COLO829 (cell line): ENCODE measurements around the gene TSFM.

Experiments used
- DNase-seq: peaks from one replicate; pipeline ENCODE4 v3.0.0; 2012; ENCODE audit warnings: low spot score

TSFM gene

DNA sequence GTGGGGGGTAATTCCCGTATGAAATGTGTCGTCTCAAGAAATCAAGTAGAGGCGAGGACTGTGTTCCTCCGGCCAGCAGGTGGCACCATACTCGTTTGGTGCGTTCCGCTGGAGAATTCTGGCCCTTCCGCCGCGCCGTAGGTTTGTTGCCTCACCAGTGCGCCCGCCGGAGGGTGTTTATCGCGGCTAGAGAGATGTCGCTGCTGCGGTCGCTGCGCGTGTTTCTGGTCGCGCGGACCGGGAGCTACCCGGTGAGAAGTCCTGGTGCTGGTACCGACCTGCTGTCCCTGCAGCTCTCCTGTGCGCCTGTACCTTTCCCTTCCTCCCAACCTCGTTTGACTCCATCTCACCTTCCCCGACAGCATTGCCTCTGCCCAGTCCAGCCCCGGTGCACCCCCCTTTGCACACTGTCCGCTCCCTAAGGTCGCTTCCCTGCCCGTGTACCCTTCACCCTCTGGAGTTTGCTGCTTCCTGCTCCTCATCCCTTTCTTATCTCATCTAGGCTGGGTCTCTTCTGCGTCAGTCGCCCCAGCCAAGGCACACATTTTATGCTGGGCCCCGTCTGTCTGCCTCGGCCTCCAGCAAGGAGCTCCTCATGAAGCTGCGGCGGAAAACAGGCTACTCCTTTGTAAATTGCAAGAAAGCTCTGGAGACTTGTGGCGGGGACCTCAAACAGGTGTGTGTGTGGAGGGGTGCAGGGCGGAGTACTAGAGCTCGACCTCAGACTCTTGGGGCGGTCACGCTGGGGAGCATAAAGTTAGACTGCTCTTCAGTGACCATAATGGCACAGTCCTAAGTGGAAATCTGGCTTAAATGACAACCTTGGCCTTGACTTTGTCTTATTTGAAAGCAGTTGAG is at the start of gene TSFM:
TSFM (plus strand) TSS at position 180 of the 858 bp plus-strand sequence; CDS start at position 195, 15 bp downstream.
- DNase-seq: peak; percentile 79

DNA sequence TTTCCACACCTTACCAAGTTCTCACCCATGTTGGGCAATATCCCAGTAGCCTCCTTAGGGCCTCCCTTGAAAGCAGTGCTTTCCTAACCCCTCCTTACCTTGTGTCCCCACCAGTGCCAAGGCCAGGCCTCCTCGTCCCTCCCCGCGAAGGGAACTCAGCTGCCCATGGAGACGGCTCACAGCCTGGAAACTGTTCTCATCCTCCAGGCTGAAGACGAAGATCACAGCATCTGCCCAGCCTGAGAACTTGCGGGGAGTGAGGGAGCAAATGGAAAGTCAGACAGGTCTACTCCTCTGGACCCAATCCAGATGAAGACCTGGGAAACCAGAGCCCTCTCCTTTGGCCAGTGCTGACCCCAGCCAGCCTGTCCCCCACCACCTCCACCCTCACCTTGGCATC is 48.7 kb upstream of the TSFM start:
- DNase-seq: no peak

DNA sequence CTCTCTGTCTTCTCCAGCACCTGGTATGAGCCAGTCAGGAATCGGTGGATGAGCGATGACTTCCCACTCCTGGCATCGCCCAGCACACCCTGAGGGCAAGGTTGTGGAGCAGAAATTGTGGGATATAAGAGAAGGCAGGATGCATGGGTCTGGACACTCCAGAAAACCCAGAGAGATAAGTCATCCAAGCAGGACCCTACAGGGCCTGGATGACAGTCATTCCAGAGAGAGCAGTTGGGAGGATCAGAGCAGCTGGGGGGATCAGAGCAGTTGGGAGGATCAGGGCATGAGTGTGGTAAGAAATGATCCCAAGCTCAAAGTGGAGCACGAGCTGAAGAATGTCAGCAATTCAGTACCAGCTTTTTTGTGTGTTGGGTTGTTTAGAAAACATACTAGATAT is 48.0 kb upstream of the TSFM start:
- no peak for DNase-seq

DNA sequence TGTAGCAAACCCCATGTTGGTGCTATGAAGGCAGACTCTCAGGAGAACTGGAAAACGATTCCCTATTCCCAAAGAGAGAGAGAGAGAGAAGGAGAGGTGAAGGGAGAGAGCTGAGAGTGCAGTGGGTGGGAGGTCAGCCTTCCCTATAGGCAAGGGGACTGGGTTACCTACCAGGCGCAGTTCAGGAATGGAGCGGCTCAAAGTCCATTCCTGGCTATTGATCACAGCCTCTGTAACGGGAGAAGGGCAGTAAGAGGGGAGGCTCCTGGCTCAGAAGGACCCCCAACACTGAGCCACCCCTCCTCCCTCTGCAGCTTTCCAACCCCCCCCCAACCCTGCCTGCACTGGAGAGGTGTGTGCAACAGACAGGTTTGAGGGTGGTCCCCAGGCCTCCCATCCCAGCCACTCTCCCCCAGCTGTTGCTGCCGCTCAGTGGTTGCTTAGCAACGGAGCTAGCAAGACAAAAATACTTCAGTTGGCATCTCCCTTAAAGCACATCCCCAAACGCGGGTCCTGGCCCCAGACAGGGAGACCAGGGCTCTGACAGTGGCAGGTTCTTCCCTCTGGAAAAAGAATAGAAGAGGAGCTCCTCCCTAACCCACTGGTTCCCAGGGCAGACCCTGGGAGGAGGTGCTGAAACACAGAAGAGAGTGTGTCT is 47.3 kb upstream of the TSFM start:
- DNase-seq: no peak

DNA sequence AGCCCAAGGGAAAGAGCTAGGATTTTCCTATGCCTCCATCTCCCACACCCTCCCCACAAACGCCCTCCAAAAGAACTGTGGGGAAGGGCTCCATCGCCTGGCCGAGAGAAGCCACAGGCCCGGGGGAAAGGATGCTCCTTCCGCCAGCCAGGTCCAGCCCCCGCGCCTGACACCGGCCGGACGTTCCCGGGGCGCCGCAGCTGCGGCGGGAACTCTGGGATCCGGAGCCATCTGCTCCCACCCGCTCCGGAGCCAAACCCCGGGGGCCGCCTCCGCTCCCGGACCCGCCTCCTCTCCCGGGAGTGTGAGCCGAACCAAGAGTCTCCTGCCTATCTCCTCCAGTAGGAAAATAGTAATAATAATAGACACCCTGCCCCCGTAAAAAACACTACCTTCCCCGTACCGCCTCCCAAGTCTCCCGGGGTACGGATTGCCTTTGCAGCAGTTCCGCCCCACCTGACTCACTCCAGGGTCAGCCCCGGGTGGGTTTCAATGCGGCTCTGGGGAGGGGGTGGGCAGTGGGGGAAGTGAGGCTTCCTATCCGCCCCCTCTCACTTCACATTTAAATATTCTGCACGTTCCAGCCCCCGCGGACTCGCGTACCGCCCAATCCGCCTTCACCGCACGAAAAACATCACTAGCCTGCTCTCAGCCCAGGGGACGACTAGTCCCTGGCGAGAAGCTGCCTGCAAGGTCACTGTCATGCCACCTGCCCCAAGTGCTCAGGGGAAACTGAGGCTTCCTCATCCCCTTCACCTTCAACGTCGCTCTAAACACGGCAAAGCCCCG is 46.4 kb upstream of the TSFM start:
- DNase-seq: peak; percentile 57

DNA sequence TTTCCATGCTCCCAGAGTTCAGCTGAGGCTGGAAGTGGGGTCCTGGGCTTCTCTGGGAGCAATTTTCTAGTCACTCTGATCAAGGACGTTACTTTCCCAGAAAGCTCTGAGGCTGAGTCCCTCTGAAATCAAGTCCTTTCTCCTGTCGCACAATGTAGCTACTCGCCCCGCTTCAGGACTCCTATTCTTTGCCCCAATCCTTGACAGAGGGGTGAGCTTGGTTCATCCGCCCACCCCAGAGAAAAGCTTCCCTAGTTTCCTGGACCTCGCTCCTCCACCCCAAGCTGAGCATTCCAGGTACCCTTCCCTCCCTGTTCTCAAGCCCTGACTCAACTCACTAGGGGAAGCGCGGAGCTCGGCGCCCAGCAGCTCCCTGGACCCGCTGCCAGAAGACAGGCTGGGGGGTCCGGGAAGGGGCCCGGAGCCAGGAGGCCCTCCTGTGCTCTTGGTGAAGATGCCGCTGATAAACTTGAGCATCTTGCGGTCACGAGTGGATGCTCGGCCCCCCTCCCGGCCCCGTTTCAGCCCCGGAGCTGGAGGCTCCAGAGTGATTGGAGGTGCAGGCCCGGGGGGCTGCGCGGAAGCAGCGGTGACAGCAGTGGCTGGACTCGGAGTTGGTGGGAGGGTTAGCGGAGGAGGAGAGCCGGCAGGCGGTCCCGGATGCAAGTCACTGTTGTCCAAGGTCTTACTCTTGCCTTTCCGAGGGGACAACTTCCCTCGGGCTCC is 45.7 kb upstream of the TSFM start:
- no peak for DNase-seq

DNA sequence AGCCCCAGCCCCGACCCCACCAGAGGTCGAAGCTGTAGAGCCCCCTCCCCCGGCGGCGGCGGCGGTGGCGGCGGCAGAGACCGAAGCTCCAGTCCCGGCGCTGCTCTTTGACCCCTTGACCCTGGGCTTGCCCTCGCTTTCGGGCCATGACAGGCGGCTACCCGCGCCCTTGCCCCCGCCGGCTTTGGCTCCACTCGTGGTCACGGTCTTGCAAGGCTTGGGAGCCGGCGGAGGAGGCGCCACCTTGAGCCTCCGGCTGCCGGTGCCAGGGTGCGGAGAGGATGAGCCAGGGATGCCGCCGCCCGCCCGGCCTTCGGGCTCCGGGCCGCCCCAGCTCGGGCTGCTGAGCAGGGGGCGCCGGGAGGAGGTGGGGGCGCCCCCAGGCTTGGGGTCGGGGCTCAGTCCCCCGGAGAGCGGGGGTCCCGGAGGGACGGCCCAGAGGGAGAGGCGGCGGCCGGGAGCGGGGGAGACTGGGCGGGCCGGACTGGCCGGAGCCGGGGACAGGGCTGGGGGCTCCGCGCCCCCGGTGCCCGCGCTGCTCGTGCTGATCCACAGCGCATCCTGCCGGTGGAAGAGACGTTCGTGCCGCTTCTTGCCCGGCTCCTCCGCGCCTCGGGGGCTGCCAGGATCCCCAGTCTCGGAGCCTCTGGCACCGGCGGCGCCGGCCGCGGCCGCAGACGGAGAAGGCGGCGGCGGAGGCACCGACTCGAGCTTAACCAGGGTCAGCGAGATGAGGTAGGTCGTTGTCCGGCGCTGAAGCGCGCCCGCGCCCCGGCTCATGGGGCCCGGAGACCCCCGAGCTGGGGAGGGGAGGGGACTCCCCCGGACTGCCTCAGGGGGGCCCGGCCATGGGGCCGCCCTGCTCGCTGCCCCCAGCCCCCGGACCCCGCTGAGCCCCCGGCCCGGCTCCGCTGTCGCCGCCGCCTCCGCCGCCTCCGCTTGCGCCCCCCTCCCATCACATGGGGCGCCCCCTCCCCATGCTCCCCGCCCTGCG is 44.8 kb upstream of the TSFM start:
- DNase-seq: no peak

DNA sequence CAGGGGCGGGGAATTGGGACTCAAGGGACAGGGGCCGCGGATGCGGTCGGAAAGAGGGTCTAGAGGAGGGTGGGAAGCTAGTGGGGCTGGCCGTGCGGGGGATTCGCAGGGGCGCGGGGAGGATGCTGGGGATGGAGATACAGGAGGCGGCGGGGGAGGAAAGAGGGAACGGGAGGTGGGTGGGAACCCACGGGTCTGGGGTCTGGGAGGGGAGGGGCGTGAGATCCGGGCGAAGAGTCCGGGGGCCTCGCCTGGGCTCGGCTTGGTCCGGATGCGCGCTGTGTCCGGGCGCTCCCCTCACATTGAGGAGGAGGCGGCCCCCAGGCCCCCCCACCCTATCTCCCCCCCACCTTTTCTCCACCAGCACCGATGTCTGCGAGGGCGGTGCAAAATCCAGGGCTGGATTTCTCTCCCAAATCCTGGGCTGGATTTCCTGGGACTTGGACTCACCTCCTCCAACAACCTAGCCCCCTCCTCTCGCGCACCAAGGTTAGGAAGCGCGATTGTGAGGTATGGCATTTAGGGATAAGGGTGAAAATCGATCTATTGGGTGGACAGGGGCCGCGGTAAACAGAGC is 43.8 kb upstream of the TSFM start, which contains the start of gene AGAP2:
AGAP2 (minus strand) TSS at position 82 of the 577 bp plus-strand sequence. CDS start 496 bp downstream, outside the sequence.
- DNase-seq: no peak

DNA sequence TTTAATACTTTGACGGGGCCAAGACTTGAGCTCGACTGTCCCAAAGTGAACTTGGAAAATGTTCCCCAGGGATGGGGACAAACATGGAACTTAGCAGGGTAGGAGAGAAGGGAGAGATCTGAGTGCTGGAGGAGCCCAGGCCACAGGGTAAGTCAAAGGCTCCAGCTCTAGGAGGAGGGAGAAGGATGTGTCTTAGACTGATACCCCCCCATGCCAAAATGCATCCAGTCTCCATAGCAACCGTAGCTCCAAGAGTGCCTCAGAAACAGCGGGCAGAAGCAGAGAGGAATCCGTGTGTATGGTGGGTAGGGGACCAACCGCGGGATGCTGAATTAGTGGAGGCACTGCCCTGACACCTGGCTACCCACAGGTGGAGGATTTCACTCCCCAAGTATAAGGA is 43.2 kb upstream of the TSFM start:
- no peak for DNase-seq

DNA sequence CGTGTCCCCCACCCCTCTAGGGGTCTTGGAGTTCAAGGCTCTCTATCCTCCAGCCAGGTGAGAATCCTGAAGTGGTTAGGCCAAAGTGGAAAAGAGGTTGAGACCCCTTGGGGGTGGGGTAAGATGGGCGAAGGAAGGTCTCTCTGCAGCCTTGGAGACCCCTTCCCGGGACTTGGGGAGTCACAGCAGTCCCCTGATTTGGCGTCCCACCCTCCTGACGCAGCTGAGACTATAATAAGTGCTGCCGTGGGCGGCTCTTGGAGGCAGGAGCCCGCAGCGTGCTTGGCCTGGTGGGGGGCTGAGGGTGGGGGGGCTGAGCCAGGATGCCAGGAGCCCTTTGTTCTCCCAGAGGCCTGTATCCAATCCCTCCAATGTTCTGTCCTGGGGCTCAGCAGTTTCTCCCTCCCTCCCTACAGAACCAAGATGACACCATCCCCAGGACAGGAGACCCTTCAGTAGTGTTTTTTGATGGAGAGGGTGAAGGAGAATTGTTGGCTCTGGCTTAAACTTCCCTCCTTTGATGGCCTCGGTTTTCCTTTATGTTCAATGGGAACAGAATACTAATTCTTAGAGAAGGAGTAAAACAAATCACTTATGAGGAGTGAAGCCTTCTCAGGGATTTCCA is 42.6 kb upstream of the TSFM start:
- DNase-seq: no peak

DNA sequence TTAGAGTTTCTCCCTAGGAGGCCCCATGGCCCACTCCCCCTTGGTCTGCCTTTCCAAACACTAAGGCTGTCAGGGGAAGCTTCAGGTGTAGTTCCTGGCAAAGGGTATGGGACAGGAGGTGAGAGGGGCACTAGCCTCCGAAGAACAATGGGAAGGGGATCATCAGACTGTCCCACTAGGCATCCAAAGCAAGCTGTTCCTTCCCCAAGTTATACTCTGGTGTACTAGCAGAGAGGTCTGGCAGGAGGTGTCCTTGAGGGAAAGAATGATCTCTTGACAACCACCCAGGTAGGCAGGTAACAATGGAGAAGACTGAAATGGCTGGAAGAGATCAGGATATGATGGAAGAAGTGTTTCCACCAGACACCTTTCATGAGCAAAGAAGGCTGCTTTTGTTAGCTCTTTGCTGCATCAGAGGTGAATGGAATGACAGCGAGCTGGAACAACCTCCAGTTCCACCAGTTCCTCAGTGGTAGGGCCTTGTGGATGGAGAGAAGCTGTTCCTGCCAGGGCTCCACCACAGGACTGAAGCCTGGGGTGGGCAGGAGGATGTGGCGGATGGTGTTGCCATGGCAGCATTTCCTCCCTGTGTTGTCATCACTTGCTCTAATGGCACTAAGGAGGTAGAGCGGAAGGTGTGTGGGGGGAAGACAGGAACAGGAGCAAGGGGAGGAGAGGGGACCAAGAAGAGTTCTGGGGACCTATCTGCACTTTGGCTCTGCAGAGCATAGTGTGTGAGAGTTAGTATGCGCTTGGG is 41.8 kb upstream of the TSFM start:
- DNase-seq: no peak

DNA sequence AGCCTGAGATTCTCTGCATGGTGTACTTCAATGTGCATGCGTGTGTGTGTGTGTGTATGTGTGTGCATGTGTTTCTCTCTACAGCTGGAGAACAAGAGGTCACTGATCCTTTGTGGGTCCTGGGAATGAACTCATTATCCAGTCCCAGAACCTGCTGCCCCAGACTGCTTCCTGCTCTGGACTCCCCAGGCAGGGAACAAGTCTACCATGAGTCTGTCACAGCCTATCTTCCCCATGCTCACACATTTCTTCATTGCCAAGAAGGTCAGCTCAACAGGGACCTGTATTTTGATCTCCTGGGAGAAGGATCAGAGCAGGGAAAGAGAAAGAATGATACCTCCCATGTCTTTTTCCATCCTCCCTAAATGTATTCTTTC is 41.2 kb upstream of the TSFM start:
- no peak for DNase-seq

DNA sequence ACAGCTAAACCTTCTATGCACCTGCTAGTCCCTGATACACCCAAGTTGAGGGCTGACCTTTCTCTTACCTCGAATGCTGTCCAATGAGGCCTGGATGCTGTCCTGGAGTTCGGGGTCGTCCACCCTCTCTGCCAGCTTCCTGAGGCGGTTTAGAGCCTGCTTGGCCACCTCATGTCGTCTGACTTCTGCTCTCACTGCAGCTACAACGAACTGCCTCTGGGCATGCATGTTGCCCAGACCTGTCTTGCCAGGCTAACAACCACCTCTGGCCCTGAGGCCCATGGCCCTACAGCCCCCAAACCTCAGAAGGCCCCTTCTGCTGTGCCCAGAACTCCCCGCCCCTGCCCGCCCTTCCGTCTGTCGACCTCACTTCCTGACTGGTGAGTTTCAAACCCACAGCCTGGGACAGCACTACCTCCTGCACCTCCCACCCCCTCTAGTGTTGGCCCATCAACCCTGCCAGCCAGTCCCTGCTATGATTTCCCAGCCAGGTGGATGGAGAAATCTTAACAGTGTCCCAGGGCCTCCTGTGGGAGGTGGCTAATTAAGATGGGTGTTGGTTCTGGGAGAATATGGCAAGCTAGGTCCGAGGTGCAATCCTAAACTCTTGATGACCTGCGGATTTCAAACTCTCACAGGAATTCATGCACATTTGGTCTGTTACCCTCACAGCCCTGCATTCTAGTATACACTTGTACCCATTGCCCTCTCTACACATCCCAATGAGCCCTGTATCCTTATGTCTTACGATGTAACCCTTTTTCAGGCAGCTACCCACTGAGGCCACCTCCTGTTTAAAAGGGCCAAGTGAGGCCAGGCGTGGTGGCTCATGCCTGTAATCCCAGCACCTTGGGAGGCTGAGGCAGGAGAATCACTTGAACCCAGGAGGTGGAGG is 40.5 kb upstream of the TSFM start:
- DNase-seq: no peak

DNA sequence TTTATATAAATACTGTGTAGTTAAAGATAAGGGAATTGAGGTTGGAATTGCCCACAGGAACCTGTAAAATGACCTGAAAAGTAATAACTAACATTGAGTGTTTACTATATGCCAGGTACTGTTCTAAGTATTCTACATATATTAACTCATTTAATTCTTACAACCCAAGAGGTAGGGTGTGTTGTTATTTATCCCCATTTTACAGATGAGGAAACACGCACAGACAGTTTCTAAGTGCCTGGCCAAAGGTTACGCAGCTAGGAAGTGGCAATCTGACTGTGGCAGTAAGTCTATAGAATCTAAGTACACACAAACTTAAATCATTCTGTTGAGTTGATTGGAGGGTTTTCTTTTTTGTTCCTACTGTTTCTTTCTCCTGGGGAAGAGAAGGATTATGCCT is 38.8 kb upstream of the TSFM start:
- DNase-seq: no peak

DNA sequence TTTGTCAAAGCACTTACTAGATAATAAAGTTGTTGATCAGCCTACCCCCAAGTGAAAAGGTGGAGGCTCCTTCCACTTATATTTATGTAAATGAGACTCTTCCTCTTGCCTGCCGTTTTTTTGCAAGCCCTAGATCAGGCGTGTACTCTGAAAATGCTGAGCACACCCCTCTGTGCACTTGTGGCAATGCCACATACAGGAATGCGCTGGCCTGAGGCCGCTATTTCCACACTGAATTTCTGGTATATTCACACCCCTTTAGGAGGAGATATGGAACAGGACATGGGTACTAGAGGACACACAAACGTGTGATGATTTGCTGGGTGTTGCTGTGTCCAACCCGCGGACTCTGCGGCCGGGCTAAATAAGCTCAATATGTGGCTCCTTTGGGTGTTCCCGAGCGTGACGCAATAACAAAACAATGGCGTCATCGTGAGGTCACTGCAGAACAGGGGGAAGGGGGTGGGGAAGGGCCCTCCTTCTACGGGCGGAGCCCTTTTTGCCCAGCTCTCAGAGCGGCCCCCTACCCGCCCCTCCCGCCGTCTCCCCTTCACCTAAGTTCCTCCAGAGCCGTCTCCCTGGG is 38.3 kb upstream of the TSFM start:
- DNase-seq: peak; percentile 87

DNA sequence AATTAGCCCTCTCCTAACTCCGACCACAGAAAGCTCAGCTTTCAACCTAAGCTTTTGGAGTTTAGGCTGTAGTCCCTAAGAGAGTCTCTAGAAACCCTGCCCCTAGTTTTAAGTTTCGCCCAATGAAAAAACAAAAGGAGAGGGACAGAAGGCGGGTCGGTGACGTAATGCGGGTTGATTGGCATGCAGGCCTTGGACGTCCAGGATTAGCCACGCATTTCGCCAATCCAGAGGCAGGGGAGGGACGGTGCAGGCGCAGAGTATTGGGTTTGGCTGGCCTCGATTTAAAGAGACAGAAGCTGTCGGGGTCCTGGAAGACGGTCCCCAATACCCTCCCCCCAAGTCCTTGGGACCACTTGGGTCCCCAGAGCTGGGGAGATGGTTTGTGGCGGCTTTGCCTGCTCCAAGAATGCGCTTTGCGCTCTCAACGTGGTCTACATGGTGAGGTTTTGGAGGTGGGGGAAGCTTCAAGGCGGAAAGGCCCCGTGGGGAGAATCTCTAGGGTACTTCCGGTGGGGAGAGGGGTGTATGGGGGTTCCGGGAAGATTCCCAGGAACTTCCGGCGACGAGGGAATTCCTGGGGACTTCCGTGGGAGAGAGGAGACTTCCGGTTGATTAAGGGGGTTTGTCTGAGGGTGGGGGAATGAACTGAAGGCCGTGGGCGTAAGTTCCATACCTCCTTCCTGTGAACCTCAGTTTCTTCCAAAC is 37.7 kb upstream of the TSFM start, which contains the start of gene TSPAN31:
TSPAN31 (plus strand) TSS at position 263 of the 708 bp plus-strand sequence; CDS start at position 379, 116 bp downstream.
- DNase-seq: peak; percentile 100

DNA sequence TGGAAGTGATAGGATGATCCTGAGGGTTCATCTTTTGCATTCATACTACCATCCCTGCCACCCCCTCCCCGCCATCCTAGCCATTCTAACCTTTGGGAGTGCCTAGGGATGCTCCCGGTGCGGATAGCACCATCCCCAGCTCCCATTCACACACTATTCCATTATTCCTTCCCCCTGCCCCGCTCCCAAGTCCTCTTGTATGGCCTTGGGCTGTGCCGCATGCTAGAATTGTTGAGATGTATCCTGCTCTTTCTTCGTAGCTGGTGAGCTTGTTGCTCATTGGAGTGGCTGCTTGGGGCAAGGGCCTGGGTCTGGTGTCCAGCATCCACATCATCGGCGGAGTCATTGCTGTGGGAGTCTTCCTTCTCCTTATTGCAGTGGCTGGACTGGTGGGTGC is 37.1 kb upstream of the TSFM start:
- DNase-seq: no peak
